Duodenal mucosa (tissue), 2 donors: Measurements from ENCODE around the gene APPL2.

Experiments used
- H3K27ac ChIP-seq: one replicate; pipeline ENCODE4 v1.7.0; 2013; ENCODE audit warnings: low read depth, low read length
- H3K27me3 ChIP-seq, 2 donors: one replicate each; pipeline ENCODE4 v1.7.0; 2013; ENCODE audit warnings: low read length in 2 of 2, control low read depth in 1 of 2; ENCODE audit not compliant: insufficient read depth in 2 of 2, control insufficient read depth in 1 of 2
- H3K36me3 ChIP-seq, 2 donors: one replicate each; pipeline ENCODE4 v1.7.0; 2013; ENCODE audit warnings: low read length in 2 of 2, control low read depth in 1 of 2; ENCODE audit not compliant: insufficient read depth in 2 of 2, control insufficient read depth in 1 of 2
- H3K4me1 ChIP-seq, 2 donors: one replicate each; pipeline ENCODE4 v1.7.0; 2013; ENCODE audit warnings: low read length in 2 of 2, control low read depth in 1 of 2; ENCODE audit not compliant: insufficient read depth in 2 of 2, control insufficient read depth in 1 of 2
- H3K4me3 ChIP-seq, 2 donors: one replicate each; pipeline ENCODE4 v1.7.0; 2013; ENCODE audit warnings: low read length in 2 of 2, low read depth in 1 of 2
- H3K9ac ChIP-seq, 2 donors: one replicate each; pipeline ENCODE4 v1.7.0; 2013; ENCODE audit warnings: low read length in 2 of 2, low read depth in 1 of 2
- H3K9me3 ChIP-seq, 2 donors: one replicate each; pipeline ENCODE4 v1.7.0; 2013; ENCODE audit warnings: low read length in 2 of 2, control low read depth in 1 of 2; ENCODE audit not compliant: control insufficient read depth in 1 of 2

Gene APPL2

DNA sequence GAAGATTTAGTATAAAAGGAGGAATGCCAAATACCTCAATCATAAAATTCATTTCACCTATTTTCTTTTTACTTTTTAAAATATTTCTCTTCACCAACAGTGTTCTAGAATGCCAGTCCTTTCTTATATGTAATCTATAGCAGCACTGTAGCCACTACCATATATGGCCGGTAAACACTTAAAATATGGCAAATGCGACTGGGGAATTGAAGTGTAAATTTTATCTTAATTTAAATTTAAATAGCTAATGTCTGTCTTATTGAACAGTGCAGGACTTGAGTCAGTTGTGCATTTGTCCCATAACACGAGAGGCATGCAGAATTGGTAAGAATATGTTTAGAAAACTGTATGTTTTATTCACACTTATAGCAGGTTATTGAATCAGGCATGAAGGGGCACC is 78.4 kb downstream of the APPL2 start:
- H3K36me3 ChIP-seq = peaks cover 21 to 57% of the 10 kb centered on the region in 2 donors
- no peaks in the 10 kb centered on the region for H3K4me1 ChIP-seq
- no peak overlapping the region for H3K9ac ChIP-seq
- H3K27me3 ChIP-seq = no peaks in the 10 kb centered on the region
- no peak overlapping the region for H3K27ac ChIP-seq
- no peaks in the 10 kb centered on the region for H3K9me3 ChIP-seq
- no peak overlapping the region for H3K4me3 ChIP-seq

DNA sequence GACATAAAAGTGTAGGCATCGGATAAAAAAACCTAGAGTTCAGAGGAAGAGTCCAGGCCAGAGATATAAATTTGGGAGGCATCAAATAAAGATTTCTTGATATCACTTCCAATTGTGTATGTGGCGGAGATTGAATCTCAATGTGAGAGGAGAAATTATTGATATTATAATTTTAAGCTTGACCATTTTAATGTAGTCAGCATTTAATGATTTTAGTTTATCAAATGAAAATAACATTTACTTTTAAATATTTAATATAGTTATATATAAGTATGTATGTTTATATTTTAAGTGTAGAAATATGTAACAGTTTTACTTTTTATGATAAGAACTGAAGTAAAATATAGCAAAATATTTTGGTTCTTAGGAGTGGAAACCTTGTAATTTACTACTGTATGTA is 79.7 kb downstream of the APPL2 start:
- Histone ChIP-seq H3K36me3 (peaks cover 21 to 49% of the 10 kb centered on the region in 2 donors), H3K27ac (no peak overlapping the region), H3K9ac (no peak overlapping the region), H3K27me3 (no peaks in the 10 kb centered on the region), H3K9me3 (no peaks in the 10 kb centered on the region), H3K4me1 (no peaks in the 10 kb centered on the region), H3K4me3 (no peak overlapping the region)

DNA sequence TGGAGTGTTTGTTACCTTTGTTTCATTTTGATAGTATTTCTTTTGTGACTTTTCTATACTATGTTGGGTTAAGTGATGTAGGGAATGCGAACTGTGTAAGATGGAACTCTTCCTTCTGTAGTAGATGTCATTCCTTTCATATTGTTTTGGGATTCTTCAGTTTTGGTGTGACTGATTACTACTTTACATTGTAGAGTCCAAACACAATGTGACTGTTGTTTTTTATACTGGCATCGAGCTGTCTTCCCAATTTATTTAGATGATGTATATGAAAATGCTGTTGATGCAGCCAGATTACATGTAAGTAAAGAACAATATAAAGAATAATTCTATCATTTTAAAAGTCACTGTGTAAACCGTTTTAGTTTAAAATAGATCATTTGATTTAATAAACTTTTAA is 93.7 kb downstream of the APPL2 start:
- Histone ChIP-seq H3K4me1 (no peaks in the 10 kb centered on the region), H3K9me3 (no peaks in the 10 kb centered on the region), H3K27ac (no peak overlapping the region), H3K9ac (no peak overlapping the region), H3K4me3 (no peak overlapping the region), H3K27me3 (no peaks in the 10 kb centered on the region), H3K36me3 (peaks cover 9 to 41% of the 10 kb centered on the region in 2 donors)

DNA sequence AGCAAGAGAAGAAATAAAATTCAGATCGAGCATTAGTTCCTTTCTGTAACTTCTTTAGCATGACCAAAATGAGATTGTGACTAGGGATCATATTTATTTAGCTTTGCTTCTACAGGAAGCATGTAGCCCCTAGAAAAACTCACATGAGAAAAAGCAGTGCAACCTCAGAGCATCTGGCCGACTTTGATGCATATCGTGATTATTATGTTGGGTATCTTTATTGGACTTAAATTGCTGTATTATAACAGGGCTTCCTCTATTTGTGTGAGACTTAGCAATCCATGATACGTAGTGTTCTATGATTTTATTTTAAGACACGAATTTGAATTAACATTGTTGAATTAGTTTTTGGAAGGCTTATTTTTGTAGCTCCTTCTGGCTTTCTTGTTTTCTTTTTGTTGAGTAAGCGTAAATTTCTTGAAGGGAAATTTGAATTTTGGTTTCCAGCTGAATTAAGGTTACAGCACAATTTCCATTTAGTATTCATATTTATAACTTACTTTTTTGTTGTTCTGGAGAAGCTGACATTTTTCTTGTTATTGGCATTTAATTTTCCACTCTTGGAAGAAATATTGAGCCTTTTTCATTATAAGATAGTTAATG is 94.6 kb downstream of the APPL2 start:
- Histone ChIP-seq H3K27me3 (no peaks in the 10 kb centered on the region), H3K9me3 (no peaks in the 10 kb centered on the region), H3K27ac (no peak overlapping the region), H3K4me3 (no peak overlapping the region), H3K4me1 (no peaks in the 10 kb centered on the region), H3K36me3 (peaks cover 10 to 41% of the 10 kb centered on the region in 2 donors), H3K9ac (no peak overlapping the region)

DNA sequence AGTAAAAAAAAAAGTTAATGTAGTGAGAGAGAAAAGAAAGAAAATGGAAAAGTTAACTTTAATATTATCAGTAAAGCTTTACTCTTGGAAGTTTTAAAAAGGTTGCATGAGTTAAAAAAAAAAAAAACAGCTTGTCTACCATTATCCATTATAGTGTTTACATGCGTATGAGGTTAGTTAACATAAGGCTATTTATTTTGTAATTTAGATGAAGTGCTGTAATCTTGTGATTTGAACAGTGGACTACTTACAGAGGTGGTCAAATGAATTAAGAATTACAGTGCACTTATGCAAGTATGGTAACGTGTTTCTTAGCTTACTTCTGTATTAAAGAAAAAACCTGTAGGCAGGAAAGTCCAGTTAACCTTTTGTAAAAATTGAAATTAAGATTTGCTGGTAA is 97.7 kb downstream of the APPL2 start:
- no peaks in the 10 kb centered on the region for H3K9me3 ChIP-seq
- peaks cover 9 to 38% of the 10 kb centered on the region in 2 donors for H3K36me3 ChIP-seq
- no peaks in the 10 kb centered on the region for H3K27me3 ChIP-seq
- no peak overlapping the region for H3K4me3 ChIP-seq
- no peaks in the 10 kb centered on the region for H3K4me1 ChIP-seq
- H3K27ac ChIP-seq = no peak overlapping the region
- no peak overlapping the region for H3K9ac ChIP-seq
